ENCODE data around the gene CFTR.

- TF ChIP-seq SRF (IDR thresholded peaks at IDR 0.05; ENCODE audit: low read depth in 2 of 2, low read length in 2 of 2) (no peak), CTCF (IDR thresholded peaks at IDR 0.05 in 2 of 3, conservative IDR thresholded peaks at IDR 0.05 in 1 of 3; ENCODE audit: control insufficient read depth in 2 of 3, extremely low read depth in 1 of 3, insufficient read depth in 1 of 3, low read depth in 3 of 3, low read length in 3 of 3) (no peak), RFX5 (IDR thresholded peaks at IDR 0.05; ENCODE audit: low read depth, low read length) (no peak)
Measured at GRCh38 chr7:117665368-117665767, 185.5 kb downstream of the CFTR start.

Data from GM12878 (cell line).